K562 (cell line): ENCODE results near the gene KCTD18. TPM values are rescaled to one million over a fixed set of nuclear protein-coding genes. Genes with fewer than 3 reads are reported as not detected.
A peak's percentile ranks its signal among the peaks of the same experiment; 100 is the strongest.

Experiments used
- AFF1 ChIP-seq, 2 experiments: fragments of 450-650 bp; IDR thresholded peaks; 2 replicates each; pipeline ENCODE4 v1.6.1; 2018; ENCODE audit warnings: mild to moderate bottlenecking in 2 of 2, low read depth in 1 of 2; ENCODE audit not compliant: partially characterized antibody in 2 of 2
- ATF7 ChIP-seq: fragments of 450-650 bp; IDR thresholded peaks from 2 replicates; pipeline ENCODE4 v1.7.1; 2014; ENCODE audit warnings: mild to moderate bottlenecking, moderate library complexity
- CEBPG ChIP-seq, 3 experiments: fragments of 200-800 bp in 1 of 3; sonication (Bioruptor generic) in 1 of 3; sonication (generic) in 1 of 3; formaldehyde crosslinking in 1 of 3; IDR thresholded peaks in 2 of 3; conservative IDR thresholded peaks in 1 of 3; 2 replicates each; pipeline versions ENCODE4 v1.6.1 to v1.8.0; 2016 to 2022; ENCODE audit warnings: missing compliant biosample characterization in 2 of 3, missing genetic modification characterization in 2 of 3, mild to moderate bottlenecking in 1 of 3, missing genetic modification reagents in 1 of 3
- FOXK1 ChIP-seq: sonication (generic); formaldehyde crosslinking; IDR thresholded peaks from 2 replicates; pipeline ENCODE4 v1.8.0; 2022; ENCODE audit warnings: missing genetic modification reagents, mild to moderate bottlenecking, borderline replicate concordance
- GTF2E2 ChIP-seq: fragments of 200-800 bp; sonication (Bioruptor generic); IDR thresholded peaks from 2 replicates; pipeline ENCODE4 v1.6.1; 2016; ENCODE audit warnings: missing genetic modification characterization, missing compliant biosample characterization
- MAFK ChIP-seq: IDR thresholded peaks from 2 replicates; pipeline ENCODE4 v1.6.1; 2011; ENCODE audit warnings: low read length, improper control_type of control experiment
- MED1 ChIP-seq: sonication (generic); formaldehyde crosslinking; IDR thresholded peaks from 2 replicates; pipeline ENCODE4 v1.8.1; 2023; ENCODE audit warnings: missing genetic modification reagents, borderline replicate concordance
- NELFE ChIP-seq: IDR thresholded peaks from 2 replicates; pipeline ENCODE4 v1.6.1; 2011; ENCODE audit warnings: mild to moderate bottlenecking; ENCODE audit not compliant: insufficient read depth, insufficient read length
- NRF1 ChIP-seq, 2 experiments: fragments of 450-650 bp; IDR thresholded peaks in 1 of 2; conservative IDR thresholded peaks in 1 of 2; 2 replicates each; pipeline ENCODE4 v1.6.1; 2014; ENCODE audit warnings: mild to moderate bottlenecking in 2 of 2
- POLR2B ChIP-seq: fragments of 450-650 bp; IDR thresholded peaks from 2 replicates; pipeline ENCODE4 v1.6.1; 2018; ENCODE audit warnings: low read depth; ENCODE audit not compliant: partially characterized antibody
- POLR3G ChIP-seq: IDR thresholded peaks from 2 replicates; pipeline ENCODE4 v1.6.1; 2011; ENCODE audit not compliant: insufficient read length, insufficient replicate concordance; ENCODE audit errors: extremely low read depth
- PTRF ChIP-seq: fragments of 450-650 bp; IDR thresholded peaks from 2 replicates; pipeline ENCODE4 v1.6.1; 2016; ENCODE audit warnings: mild to moderate bottlenecking, missing genetic modification characterization, missing compliant biosample characterization
- RBBP5 ChIP-seq: fragments of 200-600 bp; sonication (generic); IDR thresholded peaks from 2 replicates; pipeline ENCODE4 v1.6.1; 2012; ENCODE audit warnings: borderline replicate concordance, mild to moderate bottlenecking, low read length, control low read depth, inconsistent platforms; ENCODE audit not compliant: insufficient read depth, poor library complexity, severe bottlenecking
- YBX1 ChIP-seq: fragments of 450-650 bp; IDR thresholded peaks from 2 replicates; pipeline ENCODE4 v1.7.1; 2016; ENCODE audit warnings: mild to moderate bottlenecking
- ZNF217 ChIP-seq: sonication (generic); formaldehyde crosslinking; IDR thresholded peaks from 2 replicates; pipeline ENCODE4 v1.8.0; 2022; ENCODE audit warnings: mild to moderate bottlenecking, missing genetic modification reagents
- ZNF311 ChIP-seq: fragments of 250-450 bp; sonication (Bioruptor Pico); IDR thresholded peaks from 2 replicates; pipeline ENCODE4 v1.4.0; 2020; ENCODE audit warnings: mild to moderate bottlenecking, moderate library complexity
- ZNF444 ChIP-seq: fragments of 250-450 bp; sonication (Bioruptor Pico); IDR thresholded peaks from 2 replicates; pipeline ENCODE4 v1.4.0; 2020; ENCODE audit warnings: mild to moderate bottlenecking, moderate library complexity
- ZZZ3 ChIP-seq: fragments of 450-650 bp; IDR thresholded peaks from 2 replicates; pipeline ENCODE4 v1.6.1; 2016; ENCODE audit warnings: antibody characterized with exemption, mild to moderate bottlenecking, moderate library complexity
- polyA plus RNA-seq, 8 experiments: library from polyadenylated mRNA; depleted of rRNA in 4 of 8; stranded (reverse) in 5 of 8; unstranded in 3 of 8; fragments of >200 nt; fragmentation: Nextera tagmentation in 2 of 8; fragmentation: Illumina TruSeq in 1 of 8; extraction: Ambion mirVana in 2 of 8; extraction: Trizol in 1 of 8; gene quantifications; 2 replicates each; pipeline versions ENCODE4 v1.2.1 to v1.2.3, GENCODE V29; 2011 to 2014; ENCODE audit warnings: inconsistent platforms in 1 of 8, missing spikeins in 1 of 8
- total RNA-seq, 7 experiments: library from RNA; depleted of rRNA in 6 of 7; stranded (reverse); fragments of >200 nt in 6 of 7; fragmentation: Illumina TruSeq in 2 of 7; extraction: Trizol in 2 of 7; gene quantifications; 2 replicates each; pipeline versions ENCODE4 v1.2.1 to v1.2.3, GENCODE V29; 2011 to 2021; ENCODE audit warnings: low replicate concordance in 1 of 7
- TF ChIP-seq, protein P1 (sequence below): fragments of 250-450 bp; sonication (Bioruptor Pico); IDR thresholded peaks from 2 replicates; pipeline ENCODE4 v1.5.0; 2022; ENCODE audit warnings: mild to moderate bottlenecking
- TF ChIP-seq, protein P2 (sequence below): fragments of 250-450 bp; sonication (Bioruptor Pico); IDR thresholded peaks from 2 replicates; pipeline ENCODE4 v1.4.0; 2020; ENCODE audit warnings: mild to moderate bottlenecking

KCTD18 gene
- total and polyA plus RNA-seq, 9 of the 15 experiments (the other 6 are each of a cell fraction or from before 2014, with no cell fraction given) = 0.39 to 5.4 (median 3.8) TPM

GRCh38 chr2:200525882-200526651, 16.2 kb upstream of the KCTD18 start, which contains the start of gene SGO2 (continued):
- TF ChIP-seq, protein P1, sequence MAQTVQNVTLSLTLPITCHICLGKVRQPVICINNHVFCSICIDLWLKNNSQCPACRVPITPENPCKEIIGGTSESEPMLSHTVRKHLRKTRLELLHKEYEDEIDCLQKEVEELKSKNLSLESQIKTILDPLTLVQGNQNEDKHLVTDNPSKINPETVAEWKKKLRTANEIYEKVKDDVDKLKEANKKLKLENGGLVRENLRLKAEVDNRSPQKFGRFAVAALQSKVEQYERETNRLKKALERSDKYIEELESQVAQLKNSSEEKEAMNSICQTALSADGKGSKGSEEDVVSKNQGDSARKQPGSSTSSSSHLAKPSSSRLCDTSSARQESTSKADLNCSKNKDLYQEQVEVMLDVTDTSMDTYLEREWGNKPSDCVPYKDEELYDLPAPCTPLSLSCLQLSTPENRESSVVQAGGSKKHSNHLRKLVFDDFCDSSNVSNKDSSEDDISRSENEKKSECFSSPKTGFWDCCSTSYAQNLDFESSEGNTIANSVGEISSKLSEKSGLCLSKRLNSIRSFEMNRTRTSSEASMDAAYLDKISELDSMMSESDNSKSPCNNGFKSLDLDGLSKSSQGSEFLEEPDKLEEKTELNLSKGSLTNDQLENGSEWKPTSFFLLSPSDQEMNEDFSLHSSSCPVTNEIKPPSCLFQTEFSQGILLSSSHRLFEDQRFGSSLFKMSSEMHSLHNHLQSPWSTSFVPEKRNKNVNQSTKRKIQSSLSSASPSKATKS (CRISPR knock-in tag) = no peak
- TF ChIP-seq GTF2E2 (tag) = no peak
- no peak for TF ChIP-seq ZNF311 (CRISPR knock-in tag)
- TF ChIP-seq MAFK = no peak
- TF ChIP-seq NRF1 (conservative IDR thresholded peaks at IDR 0.05 in 1 of 2, IDR thresholded peaks at IDR 0.05 in 1 of 2) = peak; percentile 74 to 78
- TF ChIP-seq YBX1 = no peak
- TF ChIP-seq, protein P2, sequence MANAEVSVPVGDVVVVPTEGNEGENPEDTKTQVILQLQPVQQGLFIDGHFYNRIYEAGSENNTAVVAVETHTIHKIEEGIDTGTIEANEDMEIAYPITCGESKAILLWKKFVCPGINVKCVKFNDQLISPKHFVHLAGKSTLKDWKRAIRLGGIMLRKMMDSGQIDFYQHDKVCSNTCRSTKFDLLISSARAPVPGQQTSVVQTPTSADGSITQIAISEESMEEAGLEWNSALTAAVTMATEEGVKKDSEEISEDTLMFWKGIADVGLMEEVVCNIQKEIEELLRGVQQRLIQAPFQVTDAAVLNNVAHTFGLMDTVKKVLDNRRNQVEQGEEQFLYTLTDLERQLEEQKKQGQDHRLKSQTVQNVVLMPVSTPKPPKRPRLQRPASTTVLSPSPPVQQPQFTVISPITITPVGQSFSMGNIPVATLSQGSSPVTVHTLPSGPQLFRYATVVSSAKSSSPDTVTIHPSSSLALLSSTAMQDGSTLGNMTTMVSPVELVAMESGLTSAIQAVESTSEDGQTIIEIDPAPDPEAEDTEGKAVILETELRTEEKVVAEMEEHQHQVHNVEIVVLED (CRISPR knock-in tag) = 0 out of 2 replicates have a peak, but pooled peaks have one; percentile 3
- TF ChIP-seq ZNF444 (CRISPR knock-in tag) = no peak
- TF ChIP-seq ZZZ3 = no peak
- no peak for TF ChIP-seq MED1 (CRISPR knock-in tag)
- TF ChIP-seq PTRF (tag) = no peak
- TF ChIP-seq POLR3G = no peak
- TF ChIP-seq ATF7 = peak; percentile 66; the same call in 1 of the 2 replicates
- no peak for TF ChIP-seq POLR2B
- TF ChIP-seq FOXK1 (CRISPR knock-in tag) = no peak
- no peak for TF ChIP-seq AFF1 (IDR thresholded peaks at IDR 0.05; ENCODE audit: low read depth in 1 of 2, partially characterized antibody in 2 of 2)
- no peak for TF ChIP-seq ZNF217 (CRISPR knock-in tag)
- peak; percentile 65 for TF ChIP-seq RBBP5
- no peak for TF ChIP-seq NELFE
- TF ChIP-seq CEBPG (CRISPR knock-in tag; IDR thresholded peaks at IDR 0.05) = peak; percentile 71
- peak in 1 of 2 experiments; percentile 36; a peak in 1 of 4 replicates for TF ChIP-seq CEBPG (tag; conservative IDR thresholded peaks at IDR 0.05 in 1 of 2, IDR thresholded peaks at IDR 0.05 in 1 of 2)
